Measurements from ENCODE around the gene NR2E3. TPM values are rescaled to one million over a fixed set of nuclear protein-coding genes. Genes with fewer than 3 reads are reported as not detected.
"Not testable (repeated sequence)": the region's sequence is repeated elsewhere in the genome, so short reads cannot be mapped to it uniquely, and the experiment has no call there.

The NR2E3 gene
- total RNA-seq, 1 experiment from 2014 or later: 0.12 TPM

DNA sequence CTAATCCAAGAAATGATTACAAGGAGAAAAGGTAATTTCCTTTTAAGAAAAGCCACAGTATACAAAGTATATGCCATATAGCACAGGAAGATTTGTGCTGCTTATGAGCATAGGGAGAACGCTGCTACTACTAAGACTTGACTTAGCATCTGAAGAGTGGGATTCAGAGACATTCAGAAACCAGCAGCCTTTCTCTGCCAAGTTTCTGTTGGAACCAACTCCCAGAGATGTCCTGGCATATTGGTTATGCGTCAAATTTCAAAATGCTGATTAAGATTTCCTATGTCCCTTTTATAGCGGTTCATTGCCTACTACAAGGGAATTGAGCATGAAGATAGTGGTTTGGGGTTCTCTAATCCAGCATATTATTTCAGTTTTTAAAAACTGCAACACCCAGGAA is 4.9 kb downstream of the NR2E3 start:
- no peak for DNase-seq (ENCODE audit: low read depth)

DNA sequence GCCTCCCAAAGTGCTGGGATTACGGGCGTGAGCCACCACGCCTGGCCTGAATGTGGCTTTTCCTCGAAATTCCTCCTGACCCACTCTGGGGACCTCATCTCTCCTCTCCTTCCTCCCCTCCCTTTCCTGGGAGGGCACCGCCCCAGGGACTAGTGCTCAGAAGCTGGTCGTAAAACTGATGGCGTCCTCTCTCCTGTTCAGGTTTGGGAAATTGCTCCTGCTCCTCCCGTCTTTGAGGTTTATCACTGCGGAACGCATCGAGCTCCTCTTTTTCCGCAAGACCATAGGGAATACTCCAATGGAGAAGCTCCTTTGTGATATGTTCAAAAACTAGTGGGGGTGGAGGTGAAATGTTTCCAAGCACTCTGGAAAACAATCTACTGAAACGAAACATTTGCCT is 7.0 kb downstream of the NR2E3 start:
- no peak for DNase-seq (ENCODE audit: low read depth)

DNA sequence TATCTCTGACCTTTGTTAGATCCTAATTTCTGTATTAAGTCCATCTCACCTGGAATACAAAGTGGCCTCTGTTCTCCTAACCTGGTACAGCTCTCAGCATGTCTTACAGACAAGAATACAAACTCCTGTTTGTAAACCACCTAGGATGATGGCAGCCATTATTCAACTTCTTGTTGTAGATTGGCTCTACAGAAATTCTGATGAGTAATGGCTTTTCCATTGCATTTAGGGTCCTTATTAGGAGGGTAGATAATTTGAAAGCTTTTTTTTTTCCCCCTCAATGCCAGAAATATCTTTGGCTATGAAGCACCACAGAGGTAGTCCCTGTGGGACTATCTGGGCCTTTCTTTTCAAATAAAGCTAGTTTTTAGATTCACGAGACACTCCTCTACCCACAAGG is 9.8 kb downstream of the NR2E3 start:
- no peak for DNase-seq (ENCODE audit: low read depth)

DNA sequence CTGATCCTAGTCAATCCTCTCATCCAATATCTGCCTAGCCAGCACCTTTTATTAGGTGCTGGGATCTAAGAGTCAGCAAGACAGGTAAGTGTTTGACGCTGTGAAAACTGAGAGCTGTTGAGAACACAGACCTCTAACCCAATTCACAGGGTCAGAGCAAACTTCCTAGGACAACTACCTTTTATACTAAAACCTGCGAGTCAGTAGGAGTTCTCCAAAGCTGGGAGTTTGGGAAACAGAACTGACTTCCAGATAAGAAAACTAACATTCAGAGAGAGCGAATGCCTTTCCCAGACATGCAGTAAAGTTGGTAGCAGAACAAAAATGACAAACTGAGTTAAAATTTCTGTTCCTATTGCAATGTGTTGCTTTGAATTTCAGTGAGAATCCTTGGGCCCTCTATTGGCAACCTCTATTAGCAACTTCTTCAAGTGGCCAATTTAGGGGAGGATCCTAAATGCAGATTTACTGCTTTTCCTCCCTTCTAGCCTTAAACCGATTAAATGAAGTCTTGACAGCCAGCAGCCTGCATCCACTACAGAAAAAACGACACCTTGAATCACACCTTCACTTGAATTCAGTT is 11.3 kb downstream of the NR2E3 start:
- no peak for DNase-seq (ENCODE audit: low read depth)

DNA sequence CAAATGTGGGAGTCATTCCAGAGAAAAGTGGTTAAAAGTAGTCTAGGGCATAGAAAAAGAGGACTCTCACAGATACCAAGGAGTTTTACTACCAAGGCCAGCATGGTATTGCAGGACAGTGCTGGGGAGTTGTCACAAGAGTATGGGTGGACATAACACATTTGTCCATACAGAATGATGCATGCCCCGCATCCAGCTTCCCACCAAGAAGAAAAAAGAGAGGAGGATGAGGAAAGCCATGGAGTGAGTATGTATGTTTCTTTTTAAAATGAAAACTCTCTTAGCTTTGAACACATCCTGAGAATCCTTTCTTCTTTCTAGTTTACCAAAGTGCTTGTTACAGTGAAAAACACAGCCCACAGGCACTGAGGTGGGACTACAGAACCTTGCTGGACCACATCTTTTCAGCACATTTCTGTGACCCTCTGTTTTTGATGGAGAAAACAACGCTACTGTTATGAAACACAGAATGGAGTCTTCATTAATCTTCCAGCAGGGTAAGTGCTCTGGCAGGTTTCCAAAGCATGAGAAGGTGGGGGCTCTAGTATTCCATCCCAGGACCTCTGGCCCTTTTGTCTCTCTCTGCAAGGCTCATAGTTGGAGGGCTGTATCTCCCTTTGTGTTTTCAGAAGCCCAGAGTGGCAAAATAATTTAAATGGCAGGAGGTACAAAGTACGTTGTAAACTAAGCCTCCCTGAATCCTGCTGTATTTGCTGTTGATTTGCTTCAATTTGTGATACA is 12.7 kb downstream of the NR2E3 start:
- no peak for DNase-seq (ENCODE audit: low read depth)

DNA sequence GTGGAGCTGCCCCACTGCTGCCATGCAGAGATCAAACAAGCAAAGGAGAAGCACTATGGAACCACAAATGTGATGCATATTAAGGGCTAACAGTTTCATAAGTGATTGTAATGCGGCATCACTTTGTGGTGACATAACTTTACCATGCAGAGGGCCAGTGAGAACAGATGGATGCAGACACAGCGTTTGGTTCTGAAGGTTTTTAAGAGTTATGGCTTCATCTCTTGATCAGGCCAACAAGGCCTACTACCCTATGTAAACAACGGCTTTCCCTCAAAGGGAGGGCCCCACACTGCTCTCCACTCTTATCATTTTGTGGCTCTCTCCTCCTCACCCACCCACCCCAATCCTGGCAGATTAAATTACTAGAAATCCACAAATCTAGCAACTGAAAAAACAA is 13.4 kb downstream of the NR2E3 start:
- DNase-seq (ENCODE audit: low read depth): no peak

DNA sequence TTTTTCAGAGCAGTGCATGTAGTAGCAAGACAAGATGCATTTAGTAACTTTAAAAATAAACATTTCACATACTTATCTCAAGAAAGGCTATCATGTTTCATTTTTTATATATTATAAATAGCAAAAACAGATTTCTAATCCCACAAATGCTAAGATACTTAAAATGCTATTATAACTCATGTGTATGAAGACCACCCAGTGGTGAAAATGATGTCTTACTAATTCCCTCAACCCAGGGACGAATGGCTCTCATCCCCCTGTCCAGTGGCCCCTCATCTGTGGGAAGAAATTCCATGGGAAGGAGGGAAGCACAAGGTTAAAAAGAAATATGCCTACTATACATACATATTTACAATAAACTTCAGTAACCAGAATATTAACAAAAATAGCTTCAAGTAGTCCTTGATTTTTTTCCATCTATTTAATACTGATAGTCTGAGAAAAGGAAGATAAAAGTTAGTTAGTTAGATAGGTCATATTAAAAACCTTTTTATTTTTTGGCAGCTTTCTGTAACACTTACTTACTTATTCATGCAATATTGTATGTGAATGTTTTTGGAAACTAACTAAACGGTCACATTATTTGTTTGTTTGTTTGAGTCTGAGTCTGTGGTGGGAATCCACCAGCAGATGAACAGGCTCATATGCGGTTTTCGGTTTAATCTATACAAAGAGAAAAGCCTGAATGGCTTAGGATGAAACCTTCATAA is 14.8 kb downstream of the NR2E3 start:
- DNase-seq (ENCODE audit: low read depth): no peak

DNA sequence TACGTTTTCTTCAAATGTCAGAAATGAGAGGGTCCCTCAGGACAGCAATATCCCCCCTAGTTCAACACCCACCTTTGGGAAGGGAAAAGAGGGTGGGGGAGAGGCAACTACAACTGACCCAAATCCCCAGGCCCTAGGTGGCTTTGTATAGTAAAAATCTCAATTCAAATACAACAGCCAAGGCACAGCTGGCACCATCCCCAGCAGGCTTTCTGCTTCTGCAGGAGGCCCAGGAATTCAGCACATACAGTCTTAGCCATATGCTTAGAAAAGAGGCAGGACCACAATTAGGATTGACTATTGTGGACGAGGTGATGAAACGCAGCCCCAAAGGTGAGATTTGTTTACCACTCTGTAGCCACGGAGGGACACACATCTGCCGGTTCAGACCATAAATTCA is 15.8 kb downstream of the NR2E3 start:
- DNase-seq (ENCODE audit: low read depth): no peak

DNA sequence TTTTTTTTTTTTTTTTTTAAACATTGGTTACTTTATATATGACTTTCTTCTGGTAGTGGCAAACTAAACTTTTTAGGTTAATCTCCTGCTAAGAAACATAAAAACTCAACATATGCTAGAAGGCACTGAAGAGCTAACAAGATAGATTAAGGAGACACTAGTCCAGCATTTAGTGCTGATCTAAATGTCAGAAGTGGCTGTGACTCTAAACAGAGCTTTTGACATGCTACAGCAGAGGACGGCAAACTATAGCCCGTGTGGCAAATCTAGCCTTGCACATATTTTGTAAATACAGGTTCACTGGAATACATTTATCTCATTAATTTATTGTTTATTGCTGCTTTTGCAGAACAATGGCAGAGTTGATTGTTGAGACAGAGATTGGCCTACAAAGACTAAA is 20.6 kb downstream of the NR2E3 start:
- no peak for DNase-seq (ENCODE audit: low read depth)

DNA sequence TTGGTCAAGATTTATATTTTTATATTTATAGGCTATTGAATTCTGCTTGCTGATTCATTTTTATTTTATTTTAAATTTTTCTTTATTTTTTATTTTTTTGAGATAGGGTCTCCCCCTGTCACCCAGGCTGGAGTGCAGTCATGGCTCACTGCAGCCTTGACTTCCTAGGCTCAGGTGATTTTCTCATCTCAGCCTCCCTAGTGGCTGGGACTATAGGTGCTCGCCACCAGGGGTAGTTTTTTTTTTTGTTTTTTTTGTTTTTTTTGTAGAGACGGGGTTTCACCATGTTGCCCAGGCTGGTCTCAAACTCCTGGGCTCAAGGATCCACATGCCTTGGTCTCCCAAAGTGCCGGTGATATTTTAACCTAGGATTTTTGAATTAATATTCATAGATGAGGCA is 31.2 kb downstream of the NR2E3 start:
- no peak for DNase-seq (ENCODE audit: low read depth)

DNA sequence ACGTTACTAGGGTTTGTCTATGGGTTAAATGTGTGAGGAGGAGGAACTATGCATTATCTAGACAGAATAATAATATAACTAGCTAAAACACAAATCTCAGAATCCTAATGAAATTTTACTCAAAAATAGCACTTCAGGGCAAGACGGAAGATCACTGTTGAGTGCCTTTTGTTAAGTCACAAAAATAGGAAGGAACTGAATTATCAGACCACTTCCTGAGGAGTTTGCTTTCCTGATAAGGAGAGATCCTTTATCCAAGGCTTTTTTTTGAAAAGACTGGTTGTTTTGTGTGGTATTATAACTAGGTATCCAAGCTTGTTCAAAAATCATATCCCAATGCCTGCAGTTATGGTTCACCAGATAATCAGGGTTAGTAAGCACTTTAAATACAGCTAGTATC is 34.6 kb downstream of the NR2E3 start:
- DNase-seq (ENCODE audit: low read depth): no peak

DNA sequence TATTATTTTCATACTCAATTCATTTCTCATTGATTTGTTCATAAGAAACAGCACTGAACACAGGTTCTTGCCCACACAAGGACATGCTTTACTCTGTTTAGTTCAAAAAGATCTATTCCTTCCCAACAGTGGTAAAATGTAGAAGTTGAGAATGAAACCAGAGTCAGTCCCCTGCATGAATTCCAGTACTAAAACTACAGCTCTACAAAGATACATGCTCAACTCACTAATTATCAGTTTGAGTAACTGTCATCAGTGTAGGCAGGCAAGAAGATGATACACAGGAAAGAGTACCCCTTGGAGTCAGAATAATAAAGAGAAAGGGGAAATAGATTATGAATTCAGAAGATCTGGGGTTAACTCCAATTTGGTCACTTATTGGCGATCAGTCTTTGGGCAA is 43.2 kb downstream of the NR2E3 start:
- no peak for DNase-seq (ENCODE audit: low read depth)

DNA sequence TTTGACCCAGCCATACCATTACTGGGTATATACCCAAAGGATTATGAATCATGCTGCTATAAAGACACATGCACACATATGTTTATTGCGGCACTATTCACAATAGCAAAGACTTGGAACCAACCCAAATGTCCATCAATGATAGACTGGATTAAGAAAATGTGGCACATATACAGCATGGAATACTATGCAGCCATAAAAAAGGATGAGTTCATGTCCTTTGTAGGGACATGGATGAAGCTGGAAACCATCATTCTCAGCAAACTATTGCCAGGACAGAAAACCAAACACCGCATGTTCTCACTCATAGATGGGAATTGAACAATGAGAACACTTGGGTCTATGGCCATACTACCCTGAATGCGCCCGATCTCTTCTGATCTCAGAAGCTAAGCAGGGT is 47.9 kb downstream of the NR2E3 start:
- DNase-seq (ENCODE audit: low read depth): not testable (repeated sequence)

All from M059J (cell line).